Measurements from ENCODE around the gene SORBS1. TPM values are rescaled to one million over a fixed set of nuclear protein-coding genes. Genes with fewer than 3 reads are reported as not detected.

Gene SORBS1
- total RNA-seq, 1 donor from 2014 or later = 16.1 TPM

- Histone ChIP-seq H3K27ac (no peak overlapping the region), H3K27me3 (no peaks in the 10 kb centered on the region), H3K9ac (no peak overlapping the region), H3F3A (ENCODE audit: low read depth) (no peaks in the 10 kb centered on the region), H2AFZ (replicated peaks) (no peak overlapping the region), H3K4me1 (no peaks in the 10 kb centered on the region), H3K9me3 (ENCODE audit: low read depth) (no peaks in the 10 kb centered on the region), H4K20me1 (ENCODE audit: low read depth) (no peaks in the 10 kb centered on the region), H3K79me2 (ENCODE audit: low read depth) (no peaks in the 10 kb centered on the region), H3K36me3 (no peaks in the 10 kb centered on the region), H3K4me3 (no peak overlapping the region), H3K4me2 (no peak overlapping the region)
- H3K4me1 Mint-ChIP-seq = peaks cover 10% of the 10 kb centered on the region
- H3K9me3 Mint-ChIP-seq = no peaks in the 10 kb centered on the region
- TF ChIP-seq, protein P1, sequence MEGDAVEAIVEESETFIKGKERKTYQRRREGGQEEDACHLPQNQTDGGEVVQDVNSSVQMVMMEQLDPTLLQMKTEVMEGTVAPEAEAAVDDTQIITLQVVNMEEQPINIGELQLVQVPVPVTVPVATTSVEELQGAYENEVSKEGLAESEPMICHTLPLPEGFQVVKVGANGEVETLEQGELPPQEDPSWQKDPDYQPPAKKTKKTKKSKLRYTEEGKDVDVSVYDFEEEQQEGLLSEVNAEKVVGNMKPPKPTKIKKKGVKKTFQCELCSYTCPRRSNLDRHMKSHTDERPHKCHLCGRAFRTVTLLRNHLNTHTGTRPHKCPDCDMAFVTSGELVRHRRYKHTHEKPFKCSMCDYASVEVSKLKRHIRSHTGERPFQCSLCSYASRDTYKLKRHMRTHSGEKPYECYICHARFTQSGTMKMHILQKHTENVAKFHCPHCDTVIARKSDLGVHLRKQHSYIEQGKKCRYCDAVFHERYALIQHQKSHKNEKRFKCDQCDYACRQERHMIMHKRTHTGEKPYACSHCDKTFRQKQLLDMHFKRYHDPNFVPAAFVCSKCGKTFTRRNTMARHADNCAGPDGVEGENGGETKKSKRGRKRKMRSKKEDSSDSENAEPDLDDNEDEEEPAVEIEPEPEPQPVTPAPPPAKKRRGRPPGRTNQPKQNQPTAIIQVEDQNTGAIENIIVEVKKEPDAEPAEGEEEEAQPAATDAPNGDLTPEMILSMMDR (IDR thresholded peaks at IDR 0.05) = no peak
- no peaks in the 10 kb centered on the region for H3K36me3 Mint-ChIP-seq
- DNase-seq (ENCODE audit: low spot score) = no peak
- peaks cover 2% of the 10 kb centered on the region for H3K27me3 Mint-ChIP-seq (ENCODE audit: insufficient read depth, low read depth)
- H3K27ac Mint-ChIP-seq = no peak overlapping the region
- no peak overlapping the region for H3K4me3 Mint-ChIP-seq
These were observed 30.6 kb downstream of the SORBS1 start for GRCh38 chr10:95530561-95530960.

DNA sequence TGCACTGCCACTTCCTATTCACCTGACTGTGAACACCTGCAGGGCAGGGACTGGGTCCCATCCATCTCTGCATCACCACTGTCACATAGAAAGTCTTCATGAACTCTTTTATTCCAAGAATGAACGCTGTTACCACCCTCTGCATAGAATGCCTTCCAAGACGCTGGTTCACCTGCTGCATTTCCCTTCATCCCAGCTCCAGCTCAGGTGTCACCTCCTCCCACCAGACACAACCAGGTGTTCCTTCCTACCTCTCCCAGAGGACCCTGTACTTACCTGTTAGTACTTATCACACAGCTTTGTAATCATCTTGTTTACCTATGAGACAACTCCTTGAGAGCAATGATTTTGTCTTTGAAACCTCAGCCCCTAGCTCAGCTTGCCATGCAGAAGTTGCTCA is 31.1 kb downstream of the SORBS1 start:
- no peaks in the 10 kb centered on the region for H3K27me3 ChIP-seq
- H2AFZ ChIP-seq (replicated peaks) = no peak overlapping the region
- no peaks in the 10 kb centered on the region for H3K36me3 Mint-ChIP-seq
- no peaks in the 10 kb centered on the region for H3K4me1 ChIP-seq
- no peak overlapping the region for H3K4me3 Mint-ChIP-seq
- H3K9ac ChIP-seq = no peak overlapping the region
- H3K4me3 ChIP-seq = no peak overlapping the region
- no peak overlapping the region for H3K27ac Mint-ChIP-seq
- H3K27ac ChIP-seq = no peak overlapping the region
- no peaks in the 10 kb centered on the region for H3K79me2 ChIP-seq (ENCODE audit: low read depth)
- DNase-seq (ENCODE audit: low spot score) = no peak
- no peaks in the 10 kb centered on the region for H3K36me3 ChIP-seq
- no peaks in the 10 kb centered on the region for H3F3A ChIP-seq (ENCODE audit: low read depth)
- no peak overlapping the region for H3K4me2 ChIP-seq
- no peaks in the 10 kb centered on the region for H3K9me3 Mint-ChIP-seq
- no peaks in the 10 kb centered on the region for H3K9me3 ChIP-seq (ENCODE audit: low read depth)
- H4K20me1 ChIP-seq (ENCODE audit: low read depth) = no peaks in the 10 kb centered on the region
- H3K27me3 Mint-ChIP-seq (ENCODE audit: insufficient read depth, low read depth) = peaks cover 2% of the 10 kb centered on the region
- H3K4me1 Mint-ChIP-seq = peaks cover 10% of the 10 kb centered on the region
- TF ChIP-seq EZH2 (IDR thresholded peaks at IDR 0.05) = no peak
- no peak for TF ChIP-seq EZH2phosphoT487 (IDR thresholded peaks at IDR 0.05)
- TF ChIP-seq, protein P1 (IDR thresholded peaks at IDR 0.05) = no peak

DNA sequence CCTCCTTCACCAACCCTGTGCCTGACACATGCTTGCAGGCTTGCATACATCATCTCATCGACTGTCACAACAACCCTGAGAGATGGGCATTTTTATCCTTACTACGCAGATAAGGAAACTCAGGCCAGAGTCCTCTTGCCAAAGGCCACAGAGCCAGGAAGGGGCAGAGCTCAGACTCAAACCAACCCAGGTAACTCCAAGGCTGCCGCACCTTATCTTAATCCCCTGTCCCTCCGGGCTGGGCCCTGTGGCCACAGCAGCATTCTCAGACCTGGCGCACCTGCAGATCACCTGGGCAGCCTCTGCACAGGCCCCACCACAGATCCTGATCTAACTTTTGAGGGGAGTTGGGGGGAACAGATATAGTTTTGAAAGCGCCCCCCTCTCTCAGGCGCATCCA is 35.1 kb downstream of the SORBS1 start:
- no peaks in the 10 kb centered on the region for H3K9me3 Mint-ChIP-seq
- H3K4me3 ChIP-seq = no peak overlapping the region

More for the DNA sequence above, 35.1 kb downstream of the SORBS1 start:
- Mint-ChIP-seq H3K27ac (no peak overlapping the region), H3K27me3 (ENCODE audit: insufficient read depth, low read depth) (peaks cover 2% of the 10 kb centered on the region), H3K36me3 (no peaks in the 10 kb centered on the region), H3K4me3 (no peak overlapping the region), H3K4me1 (peaks cover 5% of the 10 kb centered on the region)
- Histone ChIP-seq H3F3A (ENCODE audit: low read depth) (no peaks in the 10 kb centered on the region), H3K4me2 (no peak overlapping the region), H4K20me1 (ENCODE audit: low read depth) (no peaks in the 10 kb centered on the region), H2AFZ (replicated peaks) (no peak overlapping the region), H3K36me3 (no peaks in the 10 kb centered on the region), H3K27ac (no peak overlapping the region), H3K9ac (no peak overlapping the region), H3K4me1 (no peaks in the 10 kb centered on the region), H3K79me2 (ENCODE audit: low read depth) (no peaks in the 10 kb centered on the region), H3K9me3 (ENCODE audit: low read depth) (no peaks in the 10 kb centered on the region), H3K27me3 (no peaks in the 10 kb centered on the region)
- no peak for DNase-seq (ENCODE audit: low spot score)
- TF ChIP-seq EZH2 (IDR thresholded peaks at IDR 0.05) (no peak), EZH2phosphoT487 (IDR thresholded peaks at IDR 0.05) (no peak)
- TF ChIP-seq, protein P1 (IDR thresholded peaks at IDR 0.05) = no peak

All from neural progenitor cell (in vitro differentiated cells).